ENCODE measurements around the gene TATDN2. TPM values are rescaled to one million over a fixed set of nuclear protein-coding genes. Genes with fewer than 3 reads are reported as not detected.
A peak's percentile ranks its signal among the peaks of the same experiment; 100 is the strongest.

The TATDN2 gene
- total and polyA plus RNA-seq, 9 of the 15 experiments (the other 6 are each of a cell fraction or from before 2014, with no cell fraction given), result 5.2 to 44.7 (median 25.8) TPM

DNA sequence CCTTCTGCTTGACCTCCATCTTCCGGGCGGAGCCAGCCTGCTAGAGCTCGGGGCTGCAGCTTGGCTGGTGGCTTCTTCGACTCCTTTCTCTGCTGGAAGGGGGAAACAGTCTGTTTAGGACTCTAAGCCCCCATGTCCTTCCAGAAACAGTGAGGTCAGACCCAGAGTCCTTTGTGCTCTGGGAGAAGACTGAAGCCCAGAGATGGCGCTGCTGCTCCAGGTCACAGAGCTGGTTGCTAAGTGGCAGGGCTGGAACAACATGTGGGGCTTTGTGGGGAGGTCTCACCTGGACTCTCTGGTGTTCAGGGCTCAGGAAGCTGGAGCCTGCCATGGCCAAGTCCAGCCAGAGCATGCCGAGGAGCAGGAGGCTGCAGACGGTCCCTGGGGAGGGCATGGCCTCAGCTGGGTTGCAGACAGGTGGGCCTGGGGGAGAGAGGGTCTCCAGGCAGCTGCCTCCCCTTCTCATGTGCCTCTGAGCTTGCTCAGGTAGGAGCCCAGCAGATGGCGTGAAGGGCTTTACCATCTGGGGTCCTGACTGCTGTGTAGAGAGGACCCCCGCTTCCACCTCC lies 41.6 kb downstream of the TATDN2 start:
- no peaks in the 10 kb centered on the region for H3K9me3 ChIP-seq (replicated peaks; ENCODE audit: control insufficient read depth, insufficient read depth, low read depth, low read length)
- ATAC-seq, result no peak
- no peak overlapping the region for H3K4me3 ChIP-seq
- no peak overlapping the region for H3K9ac ChIP-seq (ENCODE audit: insufficient read depth in 1 of 2, low read depth in 2 of 2, low read length in 2 of 2)
- H2AFZ ChIP-seq (ENCODE audit: low read depth, low read length), result no peak overlapping the region
- peaks cover 7 to 23% of the 10 kb centered on the region in 2 experiments for H3K4me1 ChIP-seq (replicated peaks in 1 of 2; ENCODE audit: control insufficient read depth in 2 of 2, insufficient read depth in 2 of 2, low read length in 2 of 2)
- peaks cover 24% of the 10 kb centered on the region; the same call in 2 of the 3 replicates for H3K36me3 ChIP-seq (ENCODE audit: control insufficient read depth, insufficient read depth, low read length)
- no peaks in the 10 kb centered on the region for H4K20me1 ChIP-seq (replicated peaks; ENCODE audit: control insufficient read depth, insufficient read depth, low read length)
- no peak for FAIRE-seq
- ChIA-PET CTCF (ENCODE audit: low intra/inter-chr PET ratio) (no interaction called here), POLR2A (interaction anchor here (0.6 to 5.3 kb wide), 13 partner anchors 10 to 262 kb away, joined by 3 to 49 read pairs (median 4); partner anchors contain the start of gene SEC13)
- no peak overlapping the region for H3K4me2 ChIP-seq (ENCODE audit: insufficient read depth, low read length)
- H3K27me3 ChIP-seq (ENCODE audit: control insufficient read depth in 2 of 2, insufficient read depth in 2 of 2, low read length in 2 of 2), result no peaks in the 10 kb centered on the region
- no peak overlapping the region for H3K27ac ChIP-seq (ENCODE audit: extremely low read depth, low read depth, low read length)
- no peaks in the 10 kb centered on the region for H3K79me2 ChIP-seq (ENCODE audit: control insufficient read depth, insufficient read depth, low read length)
- BruUV-seq (replicated peaks), result no TSS peak
- H3K9me1 ChIP-seq (ENCODE audit: control insufficient read depth, insufficient read depth, low read length), result no peaks in the 10 kb centered on the region
- TF ChIP-seq, protein P1, sequence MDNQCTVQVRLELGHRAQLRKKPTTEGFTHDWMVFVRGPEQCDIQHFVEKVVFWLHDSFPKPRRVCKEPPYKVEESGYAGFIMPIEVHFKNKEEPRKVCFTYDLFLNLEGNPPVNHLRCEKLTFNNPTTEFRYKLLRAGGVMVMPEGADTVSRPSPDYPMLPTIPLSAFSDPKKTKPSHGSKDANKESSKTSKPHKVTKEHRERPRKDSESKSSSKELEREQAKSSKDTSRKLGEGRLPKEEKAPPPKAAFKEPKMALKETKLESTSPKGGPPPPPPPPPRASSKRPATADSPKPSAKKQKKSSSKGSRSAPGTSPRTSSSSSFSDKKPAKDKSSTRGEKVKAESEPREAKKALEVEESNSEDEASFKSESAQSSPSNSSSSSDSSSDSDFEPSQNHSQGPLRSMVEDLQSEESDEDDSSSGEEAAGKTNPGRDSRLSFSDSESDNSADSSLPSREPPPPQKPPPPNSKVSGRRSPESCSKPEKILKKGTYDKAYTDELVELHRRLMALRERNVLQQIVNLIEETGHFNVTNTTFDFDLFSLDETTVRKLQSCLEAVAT (IDR thresholded peaks at IDR 0.05), result no peak
- TF ChIP-seq POLR2G (IDR thresholded peaks at IDR 0.05; ENCODE audit: low read depth, low read length) (peak; percentile 54), POLR2A (conservative IDR thresholded peaks at IDR 0.05) (0 out of 2 replicates have a peak, but pooled peaks have one; percentile 31), CTCF (IDR thresholded peaks at IDR 0.05 in 2 of 3, conservative IDR thresholded peaks at IDR 0.05 in 1 of 3; ENCODE audit: insufficient read depth in 2 of 3, low read depth in 1 of 3, low read length in 3 of 3) (peak in 2 of 3 experiments; percentile 5 to 17; a peak in 3 of 6 replicates)
- in situ Hi-C loops (cut with MboI) (no loop called here), intact Hi-C loops (cut with micrococcal nuclease) (no loop called here)
- DNase-seq (ENCODE audit: extremely low read depth in 1 of 4, low spot score in 3 of 4), result no peak
- WGBS (ENCODE audit: insufficient coverage, low coverage, missing lambda C conversion rate), result 81% methylated on average over 9 of the region's 9 CpGs

Measured in K562 (cell line).